HepG2 (cell line): ENCODE measurements around the gene PAIP2. TPM values are rescaled to one million over a fixed set of nuclear protein-coding genes. Genes with fewer than 3 reads are reported as not detected.

Experiments used
- AKAP8 ChIP-seq: sonication (generic); formaldehyde crosslinking; IDR thresholded peaks from 2 replicates; pipeline ENCODE4 v1.5.1; 2020; ENCODE audit warnings: mild to moderate bottlenecking, missing genetic modification reagents
- AKNA ChIP-seq: sonication (generic); formaldehyde crosslinking; IDR thresholded peaks from 2 replicates; pipeline ENCODE4 v1.4.0; 2020; ENCODE audit warnings: missing genetic modification reagents, borderline replicate concordance
- CCAR2 ChIP-seq: fragments of 200-400 bp; formaldehyde crosslinking; optimal IDR thresholded peaks from 2 replicates; pipeline ENCODE3; 2018; ENCODE audit warnings: low read depth, mild to moderate bottlenecking, low read length, moderate library complexity
- CEBPG ChIP-seq: IDR thresholded peaks from 2 replicates; pipeline ENCODE4 v1.6.1; 2016
- MXD3 ChIP-seq: IDR thresholded peaks from 2 replicates; pipeline ENCODE4 v1.6.1; 2016; ENCODE audit warnings: mild to moderate bottlenecking, missing biosample characterization, missing genetic modification reagents
- SNAPC2 ChIP-seq: sonication (generic); formaldehyde crosslinking; IDR thresholded peaks from 2 replicates; pipeline ENCODE4 v1.8.1; 2022; ENCODE audit warnings: mild to moderate bottlenecking, missing genetic modification reagents
- SP1 ChIP-seq, 2 experiments: fragments of 450-650 bp in 1 of 2; sonication (generic) in 1 of 2; formaldehyde crosslinking in 1 of 2; IDR thresholded peaks; 2 replicates each; pipeline versions ENCODE4 v1.4.0 to v1.6.1; 2016 to 2020; ENCODE audit warnings: missing genetic modification reagents in 1 of 2
- TFDP2 ChIP-seq: sonication (generic); formaldehyde crosslinking; IDR thresholded peaks from 2 replicates; pipeline ENCODE4 v1.4.0; 2020; ENCODE audit warnings: missing genetic modification reagents
- TSC22D2 ChIP-seq: sonication (generic); formaldehyde crosslinking; IDR thresholded peaks from 2 replicates; pipeline ENCODE4 v1.5.1; 2020; ENCODE audit warnings: missing genetic modification reagents, mild to moderate bottlenecking, borderline replicate concordance
- ZBTB14 ChIP-seq: sonication (generic); formaldehyde crosslinking; IDR thresholded peaks from 2 replicates; pipeline ENCODE4 v1.4.0; 2020; ENCODE audit warnings: missing genetic modification reagents
- ZFYVE20 ChIP-seq: sonication (generic); formaldehyde crosslinking; IDR thresholded peaks from 2 replicates; pipeline ENCODE4 v1.8.0; 2023; ENCODE audit warnings: low read depth, mild to moderate bottlenecking, moderate library complexity, missing genetic modification reagents, borderline replicate concordance
- ZNF235 ChIP-seq: sonication (generic); formaldehyde crosslinking; IDR thresholded peaks from 2 replicates; pipeline ENCODE4 v1.8.1; 2023; ENCODE audit warnings: mild to moderate bottlenecking, missing genetic modification reagents, borderline replicate concordance
- ZNF282 ChIP-seq: fragments of 450-650 bp; IDR thresholded peaks from 2 replicates; pipeline ENCODE4 v1.6.1; 2018; ENCODE audit not compliant: partially characterized antibody
- ZNF317 ChIP-seq: sonication (generic); formaldehyde crosslinking; IDR thresholded peaks from 2 replicates; pipeline ENCODE4 v1.5.0; 2020; ENCODE audit warnings: mild to moderate bottlenecking, missing genetic modification reagents
- ZNF350 ChIP-seq: sonication (generic); formaldehyde crosslinking; IDR thresholded peaks from 2 replicates; pipeline ENCODE4 v1.4.0; 2020; ENCODE audit warnings: mild to moderate bottlenecking, low read depth, missing genetic modification reagents, borderline replicate concordance
- ZNF670 ChIP-seq: sonication (generic); formaldehyde crosslinking; IDR thresholded peaks from 2 replicates; pipeline ENCODE4 v1.8.0; 2022; ENCODE audit warnings: mild to moderate bottlenecking, missing genetic modification reagents, borderline replicate concordance
- ZNF709 ChIP-seq: sonication (generic); formaldehyde crosslinking; IDR thresholded peaks from 2 replicates; pipeline ENCODE4 v1.5.0; 2020; ENCODE audit warnings: mild to moderate bottlenecking, missing genetic modification reagents
- ZNF784 ChIP-seq: sonication (generic); formaldehyde crosslinking; IDR thresholded peaks from 2 replicates; pipeline ENCODE4 v1.5.1; 2020; ENCODE audit warnings: missing genetic modification reagents, mild to moderate bottlenecking, borderline replicate concordance
- polyA plus RNA-seq, 8 experiments: library from polyadenylated mRNA; depleted of rRNA in 3 of 8; stranded (reverse) in 7 of 8; unstranded in 1 of 8; fragments of >200 nt; fragmentation: Illumina TruSeq in 4 of 8; extraction: Trizol in 4 of 8; gene quantifications; 2 replicates each; pipeline versions ENCODE4 v1.2.1 to v1.2.3, GENCODE V29; 2011 to 2016; ENCODE audit warnings: low read depth in 4 of 8, missing spikeins in 1 of 8, mixed read lengths in 1 of 8; ENCODE audit not compliant: insufficient read depth in 1 of 8
- total RNA-seq, 5 experiments: library from RNA; depleted of rRNA; stranded (reverse); fragments of >200 nt; fragmentation: Illumina TruSeq; extraction: Trizol; gene quantifications; 2 replicates each; pipeline ENCODE4 v1.2.3, GENCODE V29; 2016; ENCODE audit warnings: low read depth in 1 of 5

PAIP2 gene
- total and polyA plus RNA-seq, 2 of the 13 experiments (the other 11 are each of a cell fraction or from before 2014, with no cell fraction given), result 61.5 to 76.3 TPM

GRCh38 chr5:139385061-139386049 lies 43.7 kb downstream of the PAIP2 start (continued):
- peak; percentile 45; the same call in 1 of the 2 replicates for TF ChIP-seq TFDP2 (CRISPR knock-in tag)
- TF ChIP-seq ZBTB14, result no peak
- TF ChIP-seq ZNF235, result no peak
- TF ChIP-seq TSC22D2 (CRISPR knock-in tag), result 0 out of 2 replicates have a peak, but pooled peaks have one; percentile 62
- TF ChIP-seq MXD3 (CRISPR knock-in tag), result no peak
- no peak for TF ChIP-seq ZNF282
- TF ChIP-seq SP1 (IDR thresholded peaks at IDR 0.05), result no peak
- no peak for TF ChIP-seq SP1 (CRISPR knock-in tag; IDR thresholded peaks at IDR 0.05)
- no peak for TF ChIP-seq ZNF784 (CRISPR knock-in tag)
- TF ChIP-seq ZFYVE20, result no peak
- TF ChIP-seq CEBPG (CRISPR knock-in tag), result peak; percentile 27; the same call in 1 of the 2 replicates
- TF ChIP-seq SNAPC2 (CRISPR knock-in tag), result no peak
- no peak for TF ChIP-seq AKNA (CRISPR knock-in tag)
- no peak for TF ChIP-seq CCAR2
- TF ChIP-seq AKAP8 (CRISPR knock-in tag), result no peak
- no peak for TF ChIP-seq ZNF709 (CRISPR knock-in tag)
- no peak for TF ChIP-seq ZNF350 (CRISPR knock-in tag)
- TF ChIP-seq ZNF670 (CRISPR knock-in tag), result no peak
- no peak for TF ChIP-seq ZNF317
